Suppressor macrophage (primary cell): ENCODE data around the gene SCN1A.
"Not testable (repeated sequence)": the region's sequence is repeated elsewhere in the genome, so short reads cannot be mapped to it uniquely, and the experiment has no call there.

Experiments
- DNase-seq, 4 experiments: peaks; one replicate each; pipeline ENCODE4 v3.0.0-alpha.2; 2020 to 2022

SCN1A gene

DNA sequence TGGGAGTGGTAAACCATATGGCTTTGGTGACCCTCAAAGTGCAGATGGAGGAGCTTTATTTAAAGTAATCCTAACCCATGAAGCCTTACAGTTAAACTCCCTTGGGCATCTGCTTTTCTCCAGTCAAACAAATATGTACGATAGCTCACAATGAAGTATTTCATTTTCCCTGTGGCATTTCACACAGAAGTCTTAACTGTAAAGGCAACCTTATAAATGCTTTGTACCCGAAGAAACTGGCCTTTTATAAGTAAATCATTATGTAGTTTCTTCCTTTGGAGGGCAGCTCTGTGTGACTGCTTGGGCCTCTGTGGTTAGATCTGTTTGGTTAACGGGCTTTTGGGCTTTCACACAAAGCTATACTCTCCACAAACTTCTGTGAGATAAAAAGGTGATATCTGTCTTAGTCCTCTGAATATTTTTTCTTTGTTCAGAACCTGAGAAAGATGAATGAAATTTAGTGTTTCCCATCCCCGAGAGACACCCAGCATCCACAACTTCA, 46.6 kb downstream of the SCN1A start:
- DNase-seq: no peak

DNA sequence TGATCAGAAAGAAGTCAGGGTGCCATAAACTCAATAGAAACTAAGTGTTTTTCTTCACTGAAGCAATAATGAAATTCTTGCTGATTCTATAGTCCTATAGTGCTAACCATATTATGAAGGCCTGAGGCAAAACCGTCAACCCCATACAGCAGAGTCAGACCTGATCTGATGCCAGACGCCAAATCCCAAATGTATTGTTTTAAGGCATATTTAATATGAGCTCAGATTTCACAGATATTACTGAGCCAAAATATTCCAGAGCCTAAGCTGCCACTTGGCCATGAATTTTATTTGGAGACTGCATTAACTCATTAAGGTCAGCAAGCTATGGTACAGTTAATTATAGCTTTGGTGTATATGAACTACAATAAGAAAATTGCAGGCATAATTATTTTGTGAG, 53.4 kb downstream of the SCN1A start:
- DNase-seq: no peak

DNA sequence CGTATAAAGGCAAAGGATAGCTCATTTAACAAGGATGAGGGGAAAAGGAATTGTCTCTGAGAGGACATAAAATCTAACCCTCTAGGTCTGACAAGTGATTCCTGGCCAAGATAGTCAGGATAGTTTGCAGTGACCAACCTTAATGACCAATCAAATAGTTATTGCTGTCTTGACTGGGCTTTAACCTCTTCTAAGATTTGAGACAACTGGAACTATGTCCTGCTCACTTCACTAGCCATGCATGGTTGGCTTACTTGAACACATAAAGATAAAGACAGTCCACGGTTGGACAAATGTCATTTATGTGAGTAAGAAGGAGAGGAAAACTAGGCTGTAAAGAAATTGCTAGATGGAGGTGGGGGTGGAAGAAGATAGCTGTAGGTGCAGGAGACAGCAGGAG, 53.8 kb downstream of the SCN1A start:
- DNase-seq: no peak

DNA sequence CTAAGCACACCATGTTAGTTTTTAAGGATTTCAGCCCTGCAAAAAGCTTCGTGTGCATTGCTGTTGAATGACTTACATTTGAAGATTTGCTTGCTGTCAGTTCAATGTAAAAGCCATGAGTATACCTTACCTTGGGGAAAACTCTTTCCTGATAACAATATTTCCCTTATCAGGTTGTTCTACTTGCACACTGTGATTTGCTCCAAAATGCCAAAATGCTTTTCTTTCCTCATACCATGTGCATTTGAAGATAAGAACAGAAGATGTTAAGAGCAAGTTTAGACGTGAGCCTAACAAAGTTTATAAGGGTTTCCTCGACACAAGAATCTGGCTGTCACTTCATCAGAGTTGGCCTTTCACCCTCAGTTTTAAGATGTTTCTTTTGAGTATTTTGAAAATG, 57.6 kb downstream of the SCN1A start:
- DNase-seq: no peak

DNA sequence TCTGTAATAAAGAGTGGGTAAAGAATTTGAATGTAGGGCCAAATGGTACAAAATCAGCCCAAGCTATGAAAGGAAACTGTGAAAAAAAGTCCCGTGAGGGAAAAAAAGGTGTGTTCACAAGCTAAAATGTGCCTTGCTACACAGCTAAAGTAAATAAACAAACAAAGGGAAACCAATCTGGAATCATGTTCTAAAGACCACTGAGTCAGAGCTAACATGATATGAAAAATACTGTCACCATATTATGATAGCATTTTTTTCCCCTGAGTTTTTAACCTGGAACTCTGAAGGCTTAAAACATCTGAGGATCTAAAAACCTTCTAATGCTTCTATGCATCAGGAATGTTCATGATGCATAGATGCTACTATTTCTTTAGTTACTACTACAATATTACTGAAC, 58.8 kb downstream of the SCN1A start:
- no peak for DNase-seq

DNA sequence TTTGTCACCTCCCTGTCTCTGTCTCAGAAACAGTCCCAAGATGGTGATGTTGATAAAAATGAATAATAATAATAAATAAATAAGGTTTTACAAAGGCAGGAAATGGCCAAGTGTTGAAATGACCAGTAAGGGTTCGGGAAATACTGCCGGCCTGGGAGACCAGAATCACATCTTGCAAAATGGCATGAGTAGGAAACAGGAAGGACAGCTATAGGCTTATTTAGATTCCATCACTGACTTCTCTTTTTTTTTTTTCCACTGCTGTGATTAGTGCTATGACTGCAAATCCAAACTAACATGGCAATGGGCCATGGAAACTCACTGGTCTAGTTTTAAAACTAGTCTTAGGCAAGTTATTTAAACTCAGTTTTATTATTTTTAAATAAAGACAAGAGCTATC, 60.6 kb downstream of the SCN1A start:
- DNase-seq: peak; percentile 58 to 88 (median 76)

DNA sequence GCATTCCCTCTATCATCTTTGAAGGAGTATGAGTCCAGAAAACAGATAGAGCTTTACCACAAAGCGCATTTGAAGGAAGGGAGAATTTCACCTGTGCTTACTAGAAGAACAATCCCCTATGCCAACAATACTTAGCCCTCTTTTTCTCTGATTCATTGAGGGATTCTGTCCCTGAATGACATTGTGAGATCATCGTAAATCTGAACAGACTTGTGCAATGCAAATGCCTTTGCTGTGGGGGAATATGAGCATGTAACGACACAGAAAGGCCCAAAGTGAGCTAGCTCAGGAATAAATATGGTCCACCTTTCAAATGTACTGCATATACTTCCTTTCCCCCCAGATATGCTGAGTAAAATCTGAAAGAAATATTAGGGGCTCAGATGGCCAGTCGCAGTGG, 67.6 kb downstream of the SCN1A start:
- no peak for DNase-seq

DNA sequence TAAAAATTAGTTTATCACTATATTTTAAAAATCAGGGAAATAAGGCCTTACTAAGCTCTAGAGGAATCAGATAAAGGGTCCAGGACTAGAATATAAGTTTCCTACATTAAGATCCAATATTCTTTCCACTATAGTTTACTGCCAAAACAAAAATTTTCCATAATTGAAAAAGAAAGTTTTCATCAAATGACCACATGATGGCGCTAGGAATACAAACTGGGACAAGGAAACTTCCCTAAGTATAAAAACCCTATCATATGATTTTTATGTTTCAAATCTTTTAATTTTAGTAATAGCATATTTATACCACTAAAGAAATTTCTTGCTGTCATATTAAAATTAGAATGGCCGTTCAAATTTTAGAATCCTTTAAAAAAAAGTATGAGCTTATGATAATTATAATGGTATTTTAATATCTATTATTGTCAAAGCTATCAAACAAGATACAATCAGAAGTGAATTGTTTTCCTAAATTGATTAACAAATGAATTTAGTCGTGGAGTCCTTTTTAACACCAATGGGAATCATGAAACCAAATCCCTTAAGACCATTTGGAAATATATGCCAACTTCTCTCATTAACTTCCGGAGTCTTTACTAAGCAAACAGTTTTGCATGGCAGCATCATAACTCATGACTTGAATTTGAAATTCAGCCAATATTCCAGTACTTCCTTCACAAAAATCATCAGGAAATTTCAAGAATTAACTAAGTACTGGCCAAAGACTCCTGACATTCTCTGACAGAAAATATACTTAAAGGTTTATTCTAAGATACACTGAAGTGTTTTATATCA, 70.3 kb downstream of the SCN1A start:
- DNase-seq: peak; percentile 34 to 80 (median 58)

DNA sequence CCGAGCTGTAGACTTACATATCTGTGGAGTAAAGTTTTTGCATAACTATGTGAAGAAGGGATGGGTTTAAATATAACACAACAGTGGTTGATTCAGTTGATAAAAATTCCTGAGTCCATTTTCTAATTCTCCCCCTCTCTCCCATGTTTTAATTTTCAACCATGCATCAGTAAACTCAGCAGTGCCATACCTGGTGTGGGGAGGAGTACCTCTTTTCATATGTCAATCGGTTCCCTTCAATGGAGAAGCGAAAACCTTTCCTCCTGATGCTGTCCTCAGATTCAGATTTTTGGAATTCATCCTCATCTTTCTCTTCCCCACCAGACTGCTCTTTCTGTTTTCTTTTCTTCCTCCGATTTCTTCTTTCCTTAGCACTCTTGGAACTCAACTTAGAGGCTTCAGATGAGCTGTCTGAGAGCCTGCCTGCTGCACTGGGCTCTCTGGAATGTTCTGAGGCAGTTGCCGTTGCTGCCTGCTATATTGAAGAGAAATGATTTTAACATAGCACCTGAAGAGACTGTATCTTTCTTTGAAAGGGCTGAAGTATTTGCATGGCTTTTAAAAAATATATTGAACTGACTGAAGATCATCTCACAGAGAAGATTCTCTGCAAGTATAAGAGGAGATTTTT, 82.9 kb downstream of the SCN1A start:
- no peak for DNase-seq

DNA sequence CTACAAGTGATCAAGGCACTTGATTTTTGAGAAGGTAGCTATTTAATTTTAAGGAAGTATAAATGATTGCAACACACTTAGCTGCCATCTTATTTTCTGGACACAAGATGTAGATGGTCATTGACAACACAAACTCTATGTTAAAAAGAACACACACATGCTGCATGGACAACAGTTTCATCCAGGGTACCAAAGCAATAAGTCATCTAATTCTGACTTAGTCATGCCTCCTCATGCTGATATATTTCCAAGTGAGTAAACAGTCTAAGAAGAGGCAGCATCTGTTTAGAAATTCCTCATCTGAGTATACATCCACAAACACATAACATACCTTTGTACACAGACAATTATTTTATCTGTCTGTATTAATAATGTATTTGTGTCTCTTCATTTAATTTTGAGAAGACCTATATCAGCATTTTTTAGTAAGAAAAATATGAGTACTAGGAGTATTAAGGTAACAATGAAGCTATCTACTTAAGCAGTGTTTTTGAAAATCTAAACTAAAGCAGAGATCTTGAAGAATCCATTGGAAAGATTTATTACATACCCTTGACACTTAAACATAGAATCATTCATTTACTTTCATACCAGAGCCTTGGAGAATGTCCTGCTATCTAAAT, 84.9 kb downstream of the SCN1A start:
- DNase-seq: no peak

DNA sequence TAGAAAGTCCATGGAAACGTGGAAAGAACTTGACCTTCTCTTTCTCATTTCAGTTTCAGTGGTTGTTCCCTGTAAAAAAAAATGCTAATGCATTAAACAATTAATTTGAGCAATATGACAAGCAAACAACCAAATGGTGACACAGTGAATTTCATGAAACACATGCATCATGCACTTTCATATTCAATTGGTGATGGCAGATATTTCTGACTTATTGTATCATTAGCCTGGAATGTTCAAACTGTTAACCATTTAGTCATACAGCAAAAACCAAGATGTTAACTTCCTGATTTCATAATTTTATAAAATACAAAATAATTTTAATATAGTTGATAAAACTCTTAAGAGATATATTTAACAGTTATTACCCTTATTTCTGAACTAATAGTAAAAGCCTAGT, 85.5 kb downstream of the SCN1A start:
- no peak for DNase-seq

DNA sequence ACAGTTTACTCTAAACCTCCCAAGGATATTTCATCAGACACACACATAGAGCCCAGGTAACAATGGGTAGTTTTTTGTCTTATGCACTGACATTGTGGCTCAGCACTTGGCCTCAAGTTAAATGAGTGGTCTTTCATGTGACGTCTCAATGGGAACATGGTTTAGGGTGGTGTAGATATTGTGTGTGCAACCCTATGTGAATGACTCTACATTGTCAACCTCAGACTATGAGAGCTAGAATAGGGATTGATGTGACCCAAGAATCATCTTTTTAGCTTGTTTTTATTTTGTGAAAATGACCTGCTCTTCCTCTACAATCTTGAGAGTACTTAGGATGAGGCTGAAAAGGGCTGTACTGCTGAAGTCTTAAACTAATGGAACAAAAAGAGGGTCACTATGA, 86.2 kb downstream of the SCN1A start:
- no peak for DNase-seq

DNA sequence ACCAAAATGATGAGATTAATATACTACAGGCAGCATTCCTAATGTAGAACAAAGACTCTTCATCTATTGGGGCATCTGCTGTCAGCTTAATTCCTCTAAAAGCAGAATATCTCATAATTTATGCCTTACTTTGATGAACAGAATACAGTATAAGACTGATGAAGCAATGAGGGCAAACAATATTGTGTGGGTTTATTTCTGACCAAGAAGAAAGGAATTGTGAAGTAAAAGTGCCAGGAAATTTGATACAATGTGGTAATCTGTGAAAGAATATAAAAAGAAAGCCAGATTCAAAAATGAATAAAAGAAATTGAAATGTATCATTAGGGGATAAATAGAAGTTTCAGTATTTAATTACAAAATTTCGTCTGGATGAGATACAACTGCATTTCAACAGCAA, 95.5 kb downstream of the SCN1A start:
- no peak for DNase-seq

DNA sequence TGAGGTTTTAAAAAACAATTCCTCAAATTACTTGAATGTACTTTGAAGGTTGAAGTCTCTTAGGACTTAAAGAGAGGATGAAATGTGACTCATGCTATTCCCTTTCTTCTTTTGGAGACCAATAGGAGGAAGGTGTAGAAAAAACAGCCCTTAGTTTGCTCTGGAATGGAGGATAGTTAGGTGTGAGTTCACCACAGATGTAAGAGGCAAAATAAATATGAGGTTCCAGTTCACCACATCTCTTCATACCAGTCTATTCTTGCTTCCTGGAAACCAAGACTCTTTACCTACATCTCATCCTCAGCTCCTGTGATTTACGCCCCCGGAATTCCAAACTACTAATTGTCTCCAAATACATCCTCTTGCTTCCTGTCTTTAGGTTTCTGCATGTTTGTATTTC, 96.8 kb downstream of the SCN1A start:
- DNase-seq: no peak

DNA sequence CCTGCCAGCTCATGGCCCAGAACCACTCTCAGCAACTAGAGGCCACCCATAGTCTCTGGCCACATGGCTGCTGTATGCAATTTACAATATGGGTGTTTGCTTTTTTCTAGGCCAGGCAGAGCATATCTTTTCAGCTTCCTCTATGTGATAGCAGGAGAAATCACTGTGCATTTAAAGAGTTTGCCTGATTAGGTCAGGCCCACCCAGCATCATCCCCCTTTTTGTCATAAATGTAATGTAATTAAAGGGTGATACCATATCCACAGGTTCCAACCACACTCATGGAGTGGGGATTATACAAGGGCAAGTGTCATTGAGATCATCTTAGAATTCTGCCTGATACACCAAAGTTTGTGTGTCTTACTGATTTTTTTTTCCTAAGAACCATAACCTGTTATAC, 102.5 kb downstream of the SCN1A start:
- DNase-seq: no peak

DNA sequence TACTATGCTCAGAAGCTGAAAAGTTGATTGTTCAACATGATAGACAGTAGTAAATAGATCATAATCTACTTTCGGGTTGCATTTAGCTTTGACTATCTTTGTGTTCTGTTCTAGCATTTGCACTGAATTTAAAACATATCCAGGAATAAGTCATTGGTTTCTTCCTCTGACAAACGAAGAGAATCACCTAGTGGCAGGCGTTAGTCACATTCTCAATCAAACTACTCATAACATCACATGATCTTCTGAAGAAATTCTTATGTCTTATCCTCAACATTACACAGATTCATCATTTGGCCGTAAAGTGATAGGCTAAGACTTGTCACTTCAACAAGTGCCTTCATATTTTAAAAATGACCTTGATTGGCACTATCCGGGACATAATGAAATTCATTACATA, 110.6 kb downstream of the SCN1A start:
- no peak for DNase-seq

DNA sequence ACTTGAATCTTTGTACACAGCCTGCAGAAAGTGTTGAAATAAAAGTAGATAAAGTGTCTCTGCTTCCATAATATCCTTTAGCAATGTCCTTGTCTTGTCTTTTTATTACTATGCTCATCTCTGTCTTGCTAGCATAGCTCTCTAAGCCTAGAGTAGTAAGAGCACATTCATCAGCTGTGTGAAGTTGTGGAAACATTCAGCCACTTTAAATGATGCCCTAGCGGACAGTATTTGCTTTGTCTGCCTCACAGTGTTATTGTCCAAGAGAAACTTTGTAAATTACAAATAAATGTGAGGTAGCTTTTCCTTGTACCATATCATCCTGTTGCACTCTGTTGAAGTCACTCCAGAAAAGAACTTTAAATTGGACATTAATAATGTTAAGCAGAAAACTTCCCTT, 113.9 kb downstream of the SCN1A start:
- DNase-seq: no peak

DNA sequence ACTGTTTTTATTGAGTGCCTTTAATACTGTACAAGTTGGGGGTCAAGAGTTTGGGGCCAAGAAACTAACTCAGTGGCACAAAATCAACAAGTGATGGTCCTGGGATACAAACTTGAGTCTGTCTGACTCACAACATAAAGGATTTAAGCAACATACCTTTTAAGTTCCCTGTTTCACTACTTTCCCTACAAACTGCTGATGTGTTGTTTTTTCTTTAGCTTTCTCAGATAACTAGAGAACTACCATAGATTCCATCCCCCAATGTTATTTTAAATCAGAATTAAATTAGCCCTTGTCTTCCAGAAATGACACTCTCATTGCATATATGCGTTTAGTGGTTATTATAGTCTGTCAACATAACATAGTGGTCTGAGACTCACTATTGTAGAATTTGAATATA, 116.2 kb downstream of the SCN1A start:
- DNase-seq: no peak

DNA sequence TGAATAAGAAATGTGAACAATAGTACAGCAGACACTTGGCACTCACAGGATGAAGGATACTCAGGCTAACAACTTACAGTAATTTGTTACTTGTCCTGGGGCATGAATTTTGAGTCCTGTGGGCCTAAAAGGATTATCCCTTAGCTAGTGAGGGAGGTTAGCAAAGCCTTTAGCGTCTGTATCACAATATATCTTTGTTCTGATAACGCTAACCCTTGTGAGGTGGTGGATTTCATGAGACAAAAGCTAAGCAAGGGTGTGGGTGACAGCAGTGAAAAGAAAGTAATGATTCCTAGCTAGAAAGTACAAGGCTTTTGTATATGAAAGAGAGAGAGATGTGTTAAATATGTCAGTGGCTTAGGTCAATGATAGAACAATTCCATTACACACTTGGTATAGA, 127.4 kb downstream of the SCN1A start:
- DNase-seq: no peak

DNA sequence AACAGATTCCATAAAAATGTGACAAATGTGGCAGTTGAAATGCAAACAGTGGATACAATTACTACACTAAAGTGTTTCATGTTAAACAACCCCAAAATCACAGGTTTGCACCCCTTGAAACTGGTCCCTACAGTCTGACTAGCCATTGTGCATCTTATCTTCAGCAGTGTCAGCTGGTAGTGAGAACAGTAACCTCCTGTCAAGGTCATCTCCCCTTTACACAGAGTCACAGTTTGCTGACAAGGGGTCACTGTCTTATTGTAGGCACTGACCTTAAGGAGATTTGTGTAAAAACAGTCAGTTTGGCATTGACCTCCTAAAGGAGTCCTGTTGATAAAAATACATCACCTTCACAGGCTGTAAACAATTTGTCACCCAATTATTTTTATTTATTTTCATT, 137.0 kb downstream of the SCN1A start:
- no peak for DNase-seq

DNA sequence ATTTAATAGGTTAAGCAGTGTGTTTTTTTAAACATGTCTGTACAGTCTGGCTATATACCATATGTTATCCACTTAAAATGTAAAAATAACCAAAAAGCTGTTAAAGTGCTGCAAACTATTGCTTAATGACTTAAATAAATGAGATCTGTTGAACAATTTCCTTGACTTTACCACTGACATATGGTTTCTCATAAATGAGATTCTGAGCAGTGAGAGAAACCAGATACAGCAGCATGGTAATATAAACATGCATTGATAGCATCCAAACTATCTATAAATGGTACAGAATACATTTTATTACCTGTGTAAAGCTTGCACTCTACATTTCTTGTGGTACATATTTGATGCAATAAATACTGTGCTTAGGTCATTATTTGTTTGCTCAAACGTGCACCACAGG, 138.0 kb downstream of the SCN1A start:
- DNase-seq: no peak

DNA sequence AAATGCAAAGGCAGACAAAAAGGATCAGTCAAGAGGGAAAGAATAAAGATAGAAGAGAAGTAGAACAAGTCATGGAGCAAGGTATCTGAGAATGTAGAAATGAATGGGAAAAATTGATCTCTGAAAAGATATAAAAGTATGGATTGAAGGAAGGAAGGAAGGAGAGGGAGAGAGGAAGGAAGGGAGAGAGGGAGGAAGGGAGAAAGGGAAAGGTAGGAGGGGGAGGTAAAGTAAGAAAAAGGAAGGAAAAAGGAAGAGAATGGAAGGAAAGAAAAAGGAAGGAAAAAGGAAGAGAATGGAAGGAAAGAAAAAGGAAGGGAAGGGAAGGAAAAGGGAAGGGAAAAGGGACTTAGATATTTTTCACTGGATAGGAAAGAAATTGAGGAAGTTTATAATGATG, 142.7 kb downstream of the SCN1A start:
- DNase-seq: no peak

DNA sequence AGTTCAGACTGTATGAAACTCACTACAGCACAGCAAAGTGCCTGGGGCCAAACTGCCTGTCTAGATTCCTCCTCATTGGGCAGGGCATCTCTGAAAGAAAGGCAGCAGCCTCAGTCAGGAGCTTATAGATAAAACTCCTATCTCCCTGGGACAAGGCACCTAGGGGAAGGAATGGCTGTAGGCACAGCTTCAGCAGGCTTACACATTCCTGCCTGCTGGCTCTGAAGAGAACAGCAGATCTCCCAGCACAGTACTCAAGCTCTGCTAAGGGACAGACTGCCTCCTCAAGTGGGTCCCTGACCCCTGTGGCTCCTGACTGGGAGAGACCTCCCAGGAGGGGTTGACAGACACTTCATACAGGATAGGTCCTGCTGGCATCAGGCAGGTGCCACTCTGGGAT, 155.7 kb downstream of the SCN1A start:
- DNase-seq: not testable (repeated sequence)

DNA sequence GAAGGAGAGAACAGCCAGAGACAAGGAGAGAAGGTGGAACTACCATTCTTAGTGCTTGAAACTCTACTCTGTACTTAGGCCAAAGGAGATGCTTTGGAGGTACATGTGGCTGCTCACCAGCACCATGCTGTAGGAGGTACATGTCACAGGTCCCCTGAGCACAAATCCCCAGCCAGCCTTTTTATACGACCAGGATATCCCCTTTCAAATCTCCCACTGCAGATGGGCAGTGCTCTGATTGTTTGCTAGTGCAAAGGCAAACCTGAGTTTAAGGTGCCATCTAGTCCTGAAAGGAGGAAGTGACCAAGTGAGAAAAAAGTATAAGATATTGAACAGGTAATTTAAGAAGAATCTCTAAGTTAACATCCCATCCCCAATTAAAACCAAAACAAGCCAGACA, 157.2 kb downstream of the SCN1A start:
- no peak for DNase-seq
